Stimulated activated naive CD8-positive, alpha-beta T cell treated with anti-CD3 and anti-CD28 coated beads, Interleukin-15, amount 100 ng/mL, for 72 hours (primary cell): Measurements from ENCODE around the gene KLF13.

ENCODE experiments used
- ATAC-seq: fragments of 150-1000 bp; cut with Tn5 transposase; 2 replicates; pipeline ENCODE4 v1.10.0; 2021; ENCODE audit warnings: mild to moderate bottlenecking, moderate library complexity
- DNase-seq, 2 donors: peaks; one replicate each; pipeline ENCODE4 v3.0.0; 2021 to 2022
- H3K27ac Mint-ChIP-seq, 2 donors: one replicate each; pipeline ENCODE4 v1.8.0; 2022; ENCODE audit warnings: mild to moderate bottlenecking in 2 of 2, mixed read lengths in 2 of 2, moderate library complexity in 2 of 2
- H3K27me3 Mint-ChIP-seq: one replicate; pipeline ENCODE4 v1.8.0; 2022; ENCODE audit warnings: mixed read lengths
- H3K4me1 Mint-ChIP-seq: one replicate; pipeline ENCODE4 v1.8.0; 2022; ENCODE audit warnings: mild to moderate bottlenecking, mixed read lengths
- H3K4me3 Mint-ChIP-seq, 2 donors: one replicate each; pipeline ENCODE4 v1.8.0; 2022; ENCODE audit warnings: mild to moderate bottlenecking in 2 of 2, mixed read lengths in 2 of 2, moderate library complexity in 1 of 2
- H3K9me3 Mint-ChIP-seq, 2 donors: one replicate each; pipeline ENCODE4 v1.8.0; 2022; ENCODE audit warnings: mixed read lengths in 2 of 2

KLF13 gene

DNA sequence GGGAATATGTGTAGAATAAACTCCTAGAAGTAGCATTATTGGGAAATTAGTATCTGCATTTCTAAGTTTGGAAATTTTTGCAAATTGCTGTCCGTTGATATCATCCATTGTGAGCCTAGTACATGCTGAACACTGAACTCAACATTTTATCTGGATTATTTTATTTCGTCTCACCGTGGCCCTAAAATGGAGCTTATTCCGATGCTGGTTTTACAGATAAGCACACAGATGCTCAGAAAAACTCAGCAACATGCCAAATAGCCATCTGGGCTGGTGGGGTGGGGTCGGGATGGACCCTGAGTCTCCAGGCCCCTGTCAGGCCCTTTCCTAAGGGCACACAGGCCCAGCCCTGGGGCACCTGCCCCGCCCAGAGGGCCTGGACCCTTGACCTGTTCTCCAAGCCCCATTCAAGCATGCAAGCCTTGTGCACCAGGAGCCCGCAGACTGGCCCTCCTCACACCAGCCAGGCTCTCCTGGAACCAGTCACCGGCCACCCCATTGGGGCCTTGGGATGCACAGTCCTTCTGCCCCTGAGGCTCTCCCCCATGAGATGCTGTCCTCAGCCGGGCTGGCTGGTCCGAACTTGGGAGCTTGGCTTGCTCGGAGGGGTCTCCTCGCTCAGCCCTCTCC lies 20.7 kb upstream of the KLF13 start:
- peak in 1 of 2 donors; percentile 4 for DNase-seq
- no peak for ATAC-seq
- no peaks in the 10 kb centered on the region for H3K27me3 Mint-ChIP-seq
- H3K27ac Mint-ChIP-seq = peak overlapping the region in 1 of 2 donors; percentile 15
- no peaks in the 10 kb centered on the region for H3K9me3 Mint-ChIP-seq
- no peak overlapping the region for H3K4me3 Mint-ChIP-seq
- H3K4me1 Mint-ChIP-seq = peaks cover 67% of the 10 kb centered on the region

DNA sequence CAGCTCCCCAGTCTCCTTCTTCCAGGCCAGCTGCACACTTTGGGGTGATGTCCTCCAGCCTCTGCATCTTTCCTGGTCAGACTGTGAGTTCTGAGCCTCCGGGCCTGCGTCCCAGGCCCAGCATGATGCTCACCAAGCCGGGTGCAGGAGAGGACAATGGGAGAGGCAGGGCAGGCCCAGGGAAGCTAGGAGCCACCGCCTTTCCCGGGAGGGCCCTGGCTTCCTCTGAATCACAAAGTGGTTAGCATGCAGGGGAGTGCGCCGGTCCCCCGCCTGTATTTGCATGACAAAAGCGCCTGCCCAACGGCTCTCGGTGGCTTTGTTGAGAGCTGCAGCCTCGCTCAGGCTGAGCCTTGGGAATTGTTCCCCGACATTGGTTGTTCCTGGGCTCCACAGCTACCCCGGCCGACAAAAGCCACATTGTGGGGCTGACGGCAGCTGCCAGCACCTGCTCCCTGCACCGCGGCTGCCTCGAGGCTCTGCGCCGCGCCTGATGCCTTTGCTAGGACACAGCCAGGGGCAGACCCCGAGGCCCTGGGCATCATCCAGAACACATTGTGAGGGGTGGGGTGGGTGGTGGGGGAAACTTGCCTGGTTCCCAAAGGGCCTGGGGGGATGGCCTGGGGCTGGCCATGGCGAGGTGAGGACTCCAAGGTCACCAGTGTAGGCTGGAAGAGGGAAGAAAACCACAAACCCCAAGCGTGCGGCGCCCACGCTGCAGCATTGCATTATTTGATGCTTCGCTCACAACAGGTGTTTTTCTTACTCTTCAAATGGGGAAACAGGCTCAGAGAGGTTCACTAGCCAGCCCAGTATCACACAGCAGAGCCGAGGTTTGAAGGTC lies 20.0 kb upstream of the KLF13 start:
- no peak for ATAC-seq
- H3K4me1 Mint-ChIP-seq = peaks cover 67% of the 10 kb centered on the region

DNA sequence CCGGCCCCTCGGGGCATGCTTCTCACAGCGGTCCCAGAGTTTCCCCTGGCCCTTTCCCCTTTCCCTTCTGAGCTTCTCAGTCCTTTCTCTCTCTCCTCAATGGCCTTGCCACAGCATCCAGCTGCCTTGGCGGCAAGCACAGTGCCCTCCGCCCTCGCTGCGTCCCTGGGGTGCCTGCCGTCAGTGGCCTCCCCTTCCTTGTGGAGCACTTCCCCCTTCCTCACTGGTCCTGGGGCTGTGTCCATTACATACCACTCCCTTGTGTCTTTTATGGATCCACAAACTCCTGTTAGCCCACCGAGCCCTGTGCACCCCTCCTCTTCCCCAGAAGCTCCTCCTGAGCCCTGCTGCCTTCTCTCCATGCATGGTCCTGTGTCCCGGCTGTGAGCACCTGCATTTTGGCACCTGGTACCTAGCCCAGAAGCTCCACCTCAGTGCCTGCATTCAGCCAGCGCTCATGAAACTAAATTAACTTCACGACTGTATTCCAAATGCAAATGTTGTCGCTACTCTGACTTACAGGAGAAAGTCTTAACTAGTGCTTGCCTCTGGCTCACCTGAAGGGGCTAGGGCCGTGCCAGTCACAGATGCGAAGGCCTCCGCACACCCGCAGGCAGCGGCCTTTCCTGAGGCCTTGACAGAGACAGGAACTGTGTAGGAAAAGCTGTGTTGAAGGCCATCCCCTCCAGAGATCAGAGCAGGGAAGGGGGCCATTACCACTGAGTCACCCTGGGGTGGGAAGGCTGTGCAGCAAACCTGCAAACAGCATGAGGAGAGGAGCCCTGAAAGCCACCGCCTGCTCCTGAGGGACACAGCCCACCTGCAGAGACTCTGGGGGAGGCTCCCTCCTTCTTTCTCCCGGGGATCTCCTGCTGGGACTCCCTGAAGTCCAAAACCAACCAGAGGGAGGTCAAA lies 19.1 kb upstream of the KLF13 start:
- Mint-ChIP-seq H3K4me1 (peaks cover 59% of the 10 kb centered on the region), H3K4me3 (no peak overlapping the region), H3K27me3 (no peaks in the 10 kb centered on the region), H3K9me3 (no peaks in the 10 kb centered on the region), H3K27ac (no peak overlapping the region)
- ATAC-seq = no peak
- DNase-seq = peak in 1 of 2 donors; percentile 6

More for the DNA sequence above, 20.0 kb upstream of the KLF13 start:
- peak in 1 of 2 donors; percentile 6 for DNase-seq
- no peaks in the 10 kb centered on the region for H3K9me3 Mint-ChIP-seq
- no peak overlapping the region for H3K27ac Mint-ChIP-seq
- H3K4me3 Mint-ChIP-seq = no peak overlapping the region
- H3K27me3 Mint-ChIP-seq = no peaks in the 10 kb centered on the region

DNA sequence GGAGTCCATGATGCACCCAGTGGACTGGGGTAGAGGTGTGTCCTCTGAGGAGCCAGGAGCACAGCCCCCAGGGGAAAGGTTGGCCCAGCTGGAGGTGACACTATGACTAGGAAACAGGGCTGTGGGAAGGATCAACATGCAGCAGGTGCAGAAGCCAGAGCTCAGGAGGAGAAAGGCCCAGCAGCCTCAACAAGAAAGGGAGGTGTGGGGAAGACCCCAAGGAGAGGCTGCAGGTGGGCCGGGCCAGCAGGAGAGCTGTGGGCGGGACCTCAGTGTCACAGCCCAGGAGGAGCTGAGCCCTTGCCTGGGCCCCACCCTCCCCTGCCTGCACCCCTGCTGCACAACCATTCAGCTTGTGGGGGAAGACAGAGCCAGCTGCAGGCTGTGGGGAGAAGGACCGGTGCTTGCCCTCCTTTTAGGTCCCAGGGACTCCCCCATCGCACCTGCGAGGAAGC lies 18.4 kb upstream of the KLF13 start:
- Mint-ChIP-seq H3K4me3 (no peak overlapping the region), H3K27me3 (no peaks in the 10 kb centered on the region), H3K9me3 (no peaks in the 10 kb centered on the region), H3K4me1 (peaks cover 52% of the 10 kb centered on the region), H3K27ac (no peak overlapping the region)
- DNase-seq = peak in 1 of 2 donors; percentile 10
- peak; percentile 64 for ATAC-seq

DNA sequence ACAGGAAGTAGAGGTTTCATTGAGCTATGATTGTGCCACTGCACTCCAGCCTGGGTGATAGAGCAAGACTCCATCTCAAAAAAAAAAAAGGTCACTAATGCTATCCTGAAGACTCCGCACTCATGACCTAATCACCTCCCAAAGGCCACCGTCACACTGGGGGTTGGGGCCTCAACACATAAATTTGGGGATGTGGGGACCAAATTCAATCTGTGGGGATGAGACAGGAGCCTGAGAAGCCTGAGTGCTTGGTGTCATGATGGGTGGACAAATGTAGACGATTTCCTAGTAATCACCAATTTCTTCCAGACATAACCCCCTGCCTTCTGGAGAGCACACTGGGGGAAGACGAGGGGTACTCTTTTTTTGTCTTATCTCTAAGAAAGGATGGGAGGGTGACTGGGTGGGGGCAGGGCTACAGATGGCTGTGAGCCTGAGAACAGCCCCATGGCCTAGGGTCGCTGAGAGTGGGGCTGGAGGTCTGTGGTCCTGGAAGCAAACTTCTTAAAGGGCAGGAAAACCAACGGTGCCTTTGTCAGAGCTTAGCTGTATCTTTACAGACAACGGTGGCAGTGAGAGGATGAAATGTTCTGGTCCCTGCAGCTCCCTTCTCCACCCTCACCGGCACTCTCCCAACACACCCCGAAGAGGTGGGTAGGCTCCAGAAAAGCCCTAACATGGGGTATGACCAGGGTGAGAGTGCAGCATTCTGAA lies 16.6 kb upstream of the KLF13 start:
- Mint-ChIP-seq H3K4me3 (no peak overlapping the region), H3K27ac (no peak overlapping the region), H3K27me3 (no peaks in the 10 kb centered on the region), H3K4me1 (peaks cover 36% of the 10 kb centered on the region), H3K9me3 (no peaks in the 10 kb centered on the region)
- no peak for ATAC-seq
- no peak for DNase-seq

DNA sequence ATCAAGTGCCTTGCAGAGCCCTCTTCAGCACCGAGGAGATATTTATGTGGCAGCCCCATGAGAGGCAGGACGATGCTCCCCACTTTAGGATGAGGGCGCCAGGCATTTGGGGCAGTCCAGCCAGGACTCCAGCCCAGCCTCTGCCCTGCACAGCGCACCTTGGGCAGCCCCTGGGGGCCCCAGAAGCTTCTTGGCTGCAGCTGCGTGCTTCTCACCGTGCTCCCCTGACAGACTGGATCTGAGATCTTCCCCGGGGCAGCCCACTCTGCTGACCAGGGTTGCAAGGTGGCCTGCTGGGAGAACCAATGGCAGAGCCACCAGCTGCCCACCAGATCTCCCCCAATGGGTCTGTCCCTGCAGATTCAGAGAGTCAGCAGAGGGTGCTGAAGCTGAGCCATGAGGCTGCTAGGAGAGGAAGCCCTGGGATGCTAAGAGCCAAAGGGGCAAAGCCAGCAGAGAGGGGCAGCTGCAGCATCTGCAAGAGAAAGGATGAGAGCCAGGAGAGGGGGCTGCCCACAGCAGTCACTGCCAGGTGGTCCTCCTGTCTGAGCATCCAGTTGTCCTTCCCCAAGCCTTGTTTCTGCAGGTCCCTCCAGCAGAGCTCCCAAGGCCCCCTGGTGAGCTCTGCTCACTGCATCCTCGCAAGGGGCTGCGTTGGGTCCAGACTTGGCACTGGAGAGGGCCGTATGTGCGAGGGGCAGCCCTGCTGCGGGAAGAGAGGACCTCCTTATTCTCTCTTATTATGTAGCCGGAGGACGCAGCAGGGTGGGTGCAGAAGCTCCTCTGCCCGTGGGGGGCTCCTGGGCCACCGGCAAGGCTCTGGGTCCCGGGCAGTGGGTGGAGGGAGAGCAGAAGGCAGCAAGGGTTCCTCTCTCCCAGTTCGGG lies 14.7 kb upstream of the KLF13 start:
- no peak for ATAC-seq
- no peaks in the 10 kb centered on the region for H3K9me3 Mint-ChIP-seq
- H3K27ac Mint-ChIP-seq = no peak overlapping the region
- peak in 1 of 2 donors; percentile 4 for DNase-seq
- H3K4me3 Mint-ChIP-seq = no peak overlapping the region
- no peaks in the 10 kb centered on the region for H3K27me3 Mint-ChIP-seq
- peaks cover 51% of the 10 kb centered on the region for H3K4me1 Mint-ChIP-seq

DNA sequence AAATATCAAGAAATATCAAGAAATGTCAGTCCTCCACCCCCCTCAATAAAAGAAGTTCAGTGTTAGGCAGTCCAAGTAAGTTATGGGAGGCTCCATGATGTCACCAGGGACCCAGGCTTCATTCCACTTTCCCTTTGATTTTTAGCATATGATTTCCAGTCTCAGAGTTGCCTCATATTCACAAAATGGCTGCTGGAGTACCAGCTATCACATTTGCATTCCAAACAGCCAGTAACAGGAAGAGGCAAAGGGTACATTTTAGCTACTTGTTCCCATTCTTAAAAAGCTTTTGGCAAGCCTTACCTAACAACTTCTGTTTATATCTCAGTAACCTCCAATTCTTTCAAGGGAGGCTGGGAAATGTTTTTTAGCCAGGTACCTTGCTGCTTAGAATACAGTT lies 13.4 kb upstream of the KLF13 start:
- Mint-ChIP-seq H3K9me3 (no peaks in the 10 kb centered on the region), H3K27me3 (no peaks in the 10 kb centered on the region), H3K4me3 (no peak overlapping the region), H3K27ac (no peak overlapping the region), H3K4me1 (peaks cover 51% of the 10 kb centered on the region)
- DNase-seq (no peak), ATAC-seq (no peak)

DNA sequence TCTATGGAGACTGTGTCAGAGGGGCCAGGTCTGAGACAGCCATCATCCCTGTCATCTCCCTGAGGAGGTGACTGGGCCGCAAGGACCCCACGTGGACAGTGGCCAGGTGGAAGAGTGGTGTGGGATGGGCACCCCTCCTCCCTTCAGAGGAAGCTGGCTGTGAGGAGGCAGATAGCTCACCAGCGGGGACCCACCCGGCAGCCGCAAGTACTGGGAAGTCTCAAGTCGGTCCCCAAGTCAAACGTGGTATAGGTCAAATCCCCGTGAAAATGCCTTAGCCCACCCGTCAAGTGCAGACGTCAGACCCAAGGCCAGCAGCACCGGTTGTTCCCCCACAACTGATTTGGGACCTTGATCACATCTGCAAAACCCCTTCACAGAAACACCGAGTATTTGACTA lies 12.3 kb upstream of the KLF13 start:
- Mint-ChIP-seq H3K9me3 (no peaks in the 10 kb centered on the region), H3K27ac (peak overlapping the region in 1 of 2 donors; percentile 34), H3K4me1 (peaks cover 44% of the 10 kb centered on the region), H3K4me3 (no peak overlapping the region), H3K27me3 (no peaks in the 10 kb centered on the region)
- ATAC-seq = no peak
- DNase-seq = no peak

DNA sequence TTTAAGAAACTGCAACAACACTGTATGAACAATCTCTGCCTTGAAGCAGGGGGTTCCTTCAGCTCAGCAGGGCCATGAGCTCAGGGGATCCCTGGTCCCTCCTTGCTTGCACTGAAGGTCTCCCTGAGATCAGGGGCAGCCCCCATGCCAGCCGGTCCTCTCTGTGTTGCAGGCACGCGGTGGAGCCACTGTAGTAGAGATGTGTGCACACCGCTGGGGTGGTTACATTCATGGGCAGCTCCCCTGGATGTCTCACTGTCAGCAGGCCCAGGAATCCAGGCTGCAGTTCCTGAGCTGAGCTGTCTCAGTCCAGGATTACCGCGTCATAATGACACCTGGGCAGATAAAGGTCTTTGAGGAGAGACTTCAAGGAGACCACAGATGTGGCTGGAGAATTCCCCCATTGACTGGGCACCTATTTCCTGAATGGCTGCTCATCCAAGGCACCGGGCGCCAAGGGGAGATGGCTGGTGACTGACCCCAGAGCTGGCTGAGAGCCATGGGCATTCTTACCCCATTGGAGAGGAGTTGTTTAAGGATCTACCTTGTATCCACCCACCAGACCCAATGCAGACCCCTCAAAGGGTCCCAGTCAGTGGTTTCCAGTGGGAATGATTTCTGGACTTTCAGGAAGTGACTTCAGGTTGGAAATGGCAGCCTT lies 10.4 kb upstream of the KLF13 start:
- Mint-ChIP-seq H3K27ac (peak overlapping the region in 1 of 2 donors; percentile 63), H3K27me3 (no peaks in the 10 kb centered on the region), H3K4me1 (peaks cover 46% of the 10 kb centered on the region), H3K9me3 (peaks cover 3 to 5% of the 10 kb centered on the region in 2 donors), H3K4me3 (peak overlapping the region in 1 of 2 donors; percentile 26)
- no peak for DNase-seq
- peak; percentile 61 for ATAC-seq

DNA sequence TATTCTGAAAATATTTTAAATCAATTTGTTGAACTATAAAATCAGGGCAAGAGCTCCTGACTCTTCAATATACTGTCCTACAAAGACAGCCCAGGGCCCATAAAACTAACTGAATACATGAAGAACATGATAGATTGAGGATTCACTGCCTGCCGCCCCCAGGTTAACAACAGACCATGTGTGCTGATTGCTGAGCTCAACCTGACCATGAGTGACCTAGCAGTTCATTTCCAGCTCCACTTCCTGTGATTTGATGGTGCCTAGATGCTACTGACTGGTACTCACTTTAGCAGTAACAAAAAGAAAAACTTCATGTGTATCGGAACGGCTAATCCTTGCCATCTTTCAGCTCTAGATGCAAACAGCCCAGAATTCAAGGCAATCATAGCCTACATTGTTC lies 9.6 kb upstream of the KLF13 start:
- Mint-ChIP-seq H3K4me1 (peaks cover 51% of the 10 kb centered on the region), H3K4me3 (no peak overlapping the region), H3K27me3 (no peaks in the 10 kb centered on the region), H3K27ac (peak overlapping the region in 1 of 2 donors; percentile 24), H3K9me3 (peaks cover 8 to 9% of the 10 kb centered on the region in 2 donors)
- DNase-seq = no peak
- ATAC-seq = no peak

DNA sequence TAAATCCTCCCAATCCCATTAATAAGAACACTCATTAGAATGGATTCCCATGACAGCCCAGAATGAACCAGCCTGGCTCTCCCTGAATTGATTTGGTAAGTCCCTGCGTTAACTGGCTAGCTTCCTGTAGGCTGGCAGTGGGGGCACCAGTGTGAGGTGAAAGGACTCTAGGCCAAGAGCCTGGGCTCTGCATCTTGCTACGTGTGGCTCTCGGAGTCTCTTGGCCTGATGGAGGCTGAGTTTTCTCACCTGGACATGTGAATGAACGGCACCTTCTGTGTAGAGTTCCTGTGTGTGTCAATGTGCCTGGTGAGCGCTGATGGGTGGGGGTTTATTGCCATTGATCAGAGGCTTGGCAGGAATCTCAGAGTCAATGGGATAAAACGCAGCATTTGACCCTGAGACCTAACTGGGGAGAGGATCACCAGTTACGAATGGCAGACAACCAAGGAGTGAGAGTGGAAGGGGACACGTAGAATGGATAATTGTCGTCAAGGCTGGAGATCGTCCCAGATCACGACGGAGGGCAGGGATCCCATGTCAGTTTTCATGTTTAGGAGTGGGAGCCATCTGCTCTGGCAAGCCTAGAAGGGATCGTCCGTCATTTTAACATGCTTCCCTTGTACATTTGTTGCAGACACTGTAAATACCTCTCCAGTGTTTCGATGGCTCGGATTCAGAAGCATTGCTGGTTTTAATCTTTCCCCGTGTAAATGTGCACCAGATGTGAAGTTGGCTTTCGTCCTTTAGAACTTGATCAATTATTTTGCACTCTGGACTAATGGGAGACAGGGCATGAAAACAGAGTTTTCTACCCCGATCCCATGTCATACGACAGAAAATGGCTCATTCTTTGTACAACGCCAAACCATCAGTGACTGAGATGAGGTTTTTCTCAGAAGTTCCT lies 9.0 kb upstream of the KLF13 start:
- H3K4me3 Mint-ChIP-seq = no peak overlapping the region
- peaks cover 8 to 9% of the 10 kb centered on the region in 2 donors for H3K9me3 Mint-ChIP-seq
- H3K27me3 Mint-ChIP-seq = no peaks in the 10 kb centered on the region
- no peak for ATAC-seq
- H3K27ac Mint-ChIP-seq = no peak overlapping the region
- no peak for DNase-seq
- peaks cover 57% of the 10 kb centered on the region for H3K4me1 Mint-ChIP-seq

DNA sequence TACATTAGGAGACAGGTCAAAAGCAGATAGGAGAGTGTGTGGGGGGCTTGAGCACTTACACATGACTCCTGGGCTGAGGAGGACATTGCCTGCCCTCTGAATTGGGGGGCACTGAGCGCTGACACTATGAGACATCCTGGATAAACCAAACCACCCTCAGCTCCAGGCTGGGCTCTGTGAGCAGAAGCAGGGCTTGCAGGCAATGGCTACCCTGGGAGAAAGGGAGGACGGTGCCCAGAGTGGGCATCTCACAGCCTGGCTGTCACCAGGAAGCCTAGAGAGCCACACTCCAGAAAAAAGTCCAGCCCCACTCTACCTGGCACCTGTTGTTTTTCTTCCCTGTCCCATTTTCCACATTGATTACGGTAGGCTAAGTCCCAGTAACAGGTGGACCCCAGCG lies 8.2 kb upstream of the KLF13 start:
- Mint-ChIP-seq H3K27me3 (no peaks in the 10 kb centered on the region), H3K27ac (no peak overlapping the region), H3K4me3 (no peak overlapping the region), H3K4me1 (peaks cover 65% of the 10 kb centered on the region), H3K9me3 (peaks cover 8 to 9% of the 10 kb centered on the region in 2 donors)
- DNase-seq = no peak
- ATAC-seq = no peak

DNA sequence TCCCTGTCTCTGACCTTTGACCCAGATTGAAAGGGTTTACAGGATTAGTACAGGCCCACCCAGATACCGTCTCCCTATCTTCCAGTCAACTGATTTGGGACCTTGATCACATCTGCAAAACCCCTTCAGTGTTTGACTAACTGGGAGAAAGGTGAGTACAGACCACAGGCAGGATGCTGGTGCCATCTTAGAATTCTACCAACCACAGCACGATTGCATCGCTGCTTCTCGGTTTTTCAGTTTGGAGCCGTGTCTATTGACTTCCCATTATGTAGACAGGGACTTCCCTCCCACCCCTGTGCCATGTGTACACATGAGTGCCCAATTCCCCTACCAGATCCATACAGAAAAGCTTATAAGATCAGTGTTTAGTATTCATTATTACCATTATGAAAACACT lies 6.6 kb upstream of the KLF13 start:
- Mint-ChIP-seq H3K4me3 (no peak overlapping the region), H3K9me3 (peaks cover 8 to 9% of the 10 kb centered on the region in 2 donors), H3K4me1 (peaks cover 80% of the 10 kb centered on the region), H3K27me3 (no peaks in the 10 kb centered on the region), H3K27ac (peak overlapping the region; percentile 14 to 68)
- ATAC-seq (no peak), DNase-seq (no peak)
